Measurements from ENCODE around the gene ADAM11. TPM values are rescaled to one million over a fixed set of nuclear protein-coding genes. Genes with fewer than 3 reads are reported as not detected.

Gene ADAM11
- total RNA-seq, 1 experiment from 2014 or later = 0.45 TPM

DNA sequence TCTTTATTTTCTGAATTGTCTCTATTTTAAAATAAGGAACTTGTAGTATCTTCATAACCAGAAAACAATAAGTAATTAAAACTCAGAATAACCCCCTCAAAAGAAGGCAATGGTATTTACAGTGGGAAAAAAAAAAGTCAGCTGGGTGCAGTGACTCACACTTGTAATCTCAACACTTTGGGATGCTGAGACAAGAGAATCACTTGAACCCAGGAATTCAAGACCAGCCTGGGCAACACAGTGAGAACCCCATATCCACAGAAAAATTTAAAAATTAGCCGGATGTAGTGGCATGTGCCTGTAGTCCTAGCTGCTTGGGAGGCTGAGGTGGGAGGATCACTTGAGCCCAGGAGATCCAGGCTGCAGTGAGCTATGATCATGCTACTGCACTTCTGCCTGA is 33.5 kb downstream of the ADAM11 start:
- Histone ChIP-seq H3K4me3 (ENCODE audit: insufficient read depth, low read depth, low read length) (no peak overlapping the region), H3K36me3 (replicated peaks; ENCODE audit: control insufficient read depth, insufficient read depth, low read length) (peaks cover under 1% of the 10 kb centered on the region; the same call in 1 of the 2 replicates), H3K27me3 (ENCODE audit: control insufficient read depth, insufficient read depth, low read length) (no peaks in the 10 kb centered on the region)
- DNase-seq = no peak

DNA sequence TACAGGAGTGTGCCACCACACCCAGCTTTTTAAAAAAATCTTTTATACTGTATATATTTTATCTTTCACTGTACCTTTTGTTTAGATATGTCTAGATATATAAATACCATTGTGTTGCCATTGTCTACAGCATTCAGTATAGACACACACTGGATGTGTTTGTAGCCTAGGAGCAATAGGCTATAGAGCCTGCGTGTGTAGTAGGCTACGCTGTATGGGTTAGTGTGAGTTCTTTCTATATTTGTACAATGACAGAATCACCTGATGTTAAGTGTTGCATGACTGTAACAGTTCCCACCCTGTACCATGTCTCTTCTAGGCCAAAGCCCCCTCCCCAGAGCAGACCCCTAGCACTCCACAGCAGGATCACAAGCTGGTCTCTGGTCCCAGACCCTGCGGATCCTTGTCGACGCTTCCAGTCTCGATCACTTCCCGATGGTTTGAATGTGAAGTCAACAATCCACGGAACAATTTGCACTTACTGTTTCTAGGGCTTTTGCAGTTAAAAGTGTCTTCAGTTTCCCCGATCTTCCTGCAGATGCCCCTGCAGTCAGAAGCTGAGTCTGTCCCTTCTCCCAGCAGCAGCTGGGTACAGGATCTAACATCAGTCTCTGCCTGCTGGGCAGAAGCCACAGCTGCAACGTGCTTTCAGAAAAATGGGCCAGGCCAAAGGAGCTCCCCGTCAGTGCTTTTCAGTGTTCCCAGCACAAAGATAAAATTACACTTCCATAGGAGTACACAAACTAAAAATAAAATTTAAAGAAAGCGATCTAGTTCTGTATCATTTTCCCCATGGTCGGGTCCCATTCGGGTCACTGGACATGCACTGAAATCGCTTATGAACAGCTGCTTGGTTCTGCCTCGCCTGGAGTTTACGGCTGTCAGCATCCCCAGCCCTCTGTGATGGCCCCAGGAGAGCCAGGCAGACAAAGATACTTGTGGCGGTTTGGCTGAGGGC is 35.4 kb downstream of the ADAM11 start:
- no peaks in the 10 kb centered on the region for H3K27me3 ChIP-seq (ENCODE audit: control insufficient read depth, insufficient read depth, low read length)
- peaks cover 4% of the 10 kb centered on the region; the same call in 1 of the 2 replicates for H3K36me3 ChIP-seq (replicated peaks; ENCODE audit: control insufficient read depth, insufficient read depth, low read length)
- no peak overlapping the region for H3K4me3 ChIP-seq (ENCODE audit: insufficient read depth, low read depth, low read length)
- no peak for DNase-seq

- Histone ChIP-seq H3K4me3 (ENCODE audit: insufficient read depth, low read depth, low read length) (no peak overlapping the region), H3K36me3 (replicated peaks; ENCODE audit: control insufficient read depth, insufficient read depth, low read length) (peaks cover 5% of the 10 kb centered on the region; the same call in 1 of the 2 replicates), H3K27me3 (ENCODE audit: control insufficient read depth, insufficient read depth, low read length) (no peaks in the 10 kb centered on the region)
- DNase-seq = peak; percentile 29
Observed at GRCh38 chr17:44794851-44795413, 36.1 kb downstream of the ADAM11 start.

GRCh38 chr17:44795421-44795820 is 36.6 kb downstream of the ADAM11 start:
- Histone ChIP-seq H3K36me3 (replicated peaks; ENCODE audit: control insufficient read depth, insufficient read depth, low read length) (peaks cover 5% of the 10 kb centered on the region; the same call in 1 of the 2 replicates), H3K4me3 (ENCODE audit: insufficient read depth, low read depth, low read length) (no peak overlapping the region), H3K27me3 (ENCODE audit: control insufficient read depth, insufficient read depth, low read length) (no peaks in the 10 kb centered on the region)
- no peak for DNase-seq

- Histone ChIP-seq H3K36me3 (replicated peaks; ENCODE audit: control insufficient read depth, insufficient read depth, low read length) (peaks cover 5% of the 10 kb centered on the region; the same call in 1 of the 2 replicates), H3K4me3 (ENCODE audit: insufficient read depth, low read depth, low read length) (no peak overlapping the region), H3K27me3 (ENCODE audit: control insufficient read depth, insufficient read depth, low read length) (no peaks in the 10 kb centered on the region)
- no peak for DNase-seq
Observed at GRCh38 chr17:44795928-44796327, 37.1 kb downstream of the ADAM11 start.

DNA sequence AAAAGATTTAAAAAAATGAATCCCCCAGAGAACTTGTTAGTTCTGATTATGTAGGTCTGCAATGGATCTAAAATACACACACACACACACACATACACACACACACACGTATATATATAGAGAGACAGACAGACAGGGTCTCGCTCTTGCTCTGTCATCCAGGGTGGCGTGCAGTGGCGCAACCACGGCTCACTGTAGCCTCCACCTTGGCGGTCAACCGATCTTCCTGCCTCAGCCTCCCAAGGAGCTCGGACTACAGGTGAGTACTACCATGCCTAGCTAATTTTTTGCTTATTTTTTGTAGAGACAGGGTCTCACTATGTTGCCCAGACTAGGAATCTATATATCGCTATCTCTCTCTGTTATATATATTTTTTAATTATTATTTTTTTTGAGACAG is 37.9 kb downstream of the ADAM11 start:
- Histone ChIP-seq H3K36me3 (replicated peaks; ENCODE audit: control insufficient read depth, insufficient read depth, low read length) (peaks cover 8% of the 10 kb centered on the region), H3K4me3 (ENCODE audit: insufficient read depth, low read depth, low read length) (no peak overlapping the region), H3K27me3 (ENCODE audit: control insufficient read depth, insufficient read depth, low read length) (no peaks in the 10 kb centered on the region)
- DNase-seq = no peak

- Histone ChIP-seq H3K4me3 (ENCODE audit: insufficient read depth, low read depth, low read length) (no peak overlapping the region), H3K27me3 (ENCODE audit: control insufficient read depth, insufficient read depth, low read length) (no peaks in the 10 kb centered on the region), H3K36me3 (replicated peaks; ENCODE audit: control insufficient read depth, insufficient read depth, low read length) (peaks cover 11% of the 10 kb centered on the region)
- DNase-seq = no peak
Observed at GRCh38 chr17:44797802-44798201, 39.0 kb downstream of the ADAM11 start.

DNA sequence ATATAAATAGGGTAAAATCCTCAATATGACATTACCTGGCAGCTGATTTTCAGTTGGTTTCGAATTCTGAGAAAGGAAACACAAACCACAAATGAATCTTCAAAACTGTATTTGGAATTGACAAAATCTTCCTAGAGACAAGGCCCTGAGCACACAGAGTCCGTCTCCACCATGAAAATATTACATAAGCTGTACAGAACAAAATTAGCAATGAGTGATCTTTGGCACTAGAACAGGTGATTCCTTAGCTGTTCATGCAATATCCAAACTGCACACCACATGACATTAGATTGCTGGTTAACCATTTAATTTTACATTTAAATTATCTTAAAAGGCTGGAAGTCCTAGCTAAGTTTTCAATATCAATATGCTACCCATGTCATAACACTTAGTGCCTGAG is 39.6 kb downstream of the ADAM11 start:
- no peak for DNase-seq
- peaks cover 12% of the 10 kb centered on the region for H3K36me3 ChIP-seq (replicated peaks; ENCODE audit: control insufficient read depth, insufficient read depth, low read length)
- no peaks in the 10 kb centered on the region for H3K27me3 ChIP-seq (ENCODE audit: control insufficient read depth, insufficient read depth, low read length)
- H3K4me3 ChIP-seq (ENCODE audit: insufficient read depth, low read depth, low read length) = no peak overlapping the region

GRCh38 chr17:44801880-44802279 is 43.1 kb downstream of the ADAM11 start:
- DNase-seq = no peak
- Histone ChIP-seq H3K27me3 (ENCODE audit: control insufficient read depth, insufficient read depth, low read length) (no peaks in the 10 kb centered on the region), H3K36me3 (replicated peaks; ENCODE audit: control insufficient read depth, insufficient read depth, low read length) (peaks cover 28% of the 10 kb centered on the region), H3K4me3 (ENCODE audit: insufficient read depth, low read depth, low read length) (no peak overlapping the region)

DNA sequence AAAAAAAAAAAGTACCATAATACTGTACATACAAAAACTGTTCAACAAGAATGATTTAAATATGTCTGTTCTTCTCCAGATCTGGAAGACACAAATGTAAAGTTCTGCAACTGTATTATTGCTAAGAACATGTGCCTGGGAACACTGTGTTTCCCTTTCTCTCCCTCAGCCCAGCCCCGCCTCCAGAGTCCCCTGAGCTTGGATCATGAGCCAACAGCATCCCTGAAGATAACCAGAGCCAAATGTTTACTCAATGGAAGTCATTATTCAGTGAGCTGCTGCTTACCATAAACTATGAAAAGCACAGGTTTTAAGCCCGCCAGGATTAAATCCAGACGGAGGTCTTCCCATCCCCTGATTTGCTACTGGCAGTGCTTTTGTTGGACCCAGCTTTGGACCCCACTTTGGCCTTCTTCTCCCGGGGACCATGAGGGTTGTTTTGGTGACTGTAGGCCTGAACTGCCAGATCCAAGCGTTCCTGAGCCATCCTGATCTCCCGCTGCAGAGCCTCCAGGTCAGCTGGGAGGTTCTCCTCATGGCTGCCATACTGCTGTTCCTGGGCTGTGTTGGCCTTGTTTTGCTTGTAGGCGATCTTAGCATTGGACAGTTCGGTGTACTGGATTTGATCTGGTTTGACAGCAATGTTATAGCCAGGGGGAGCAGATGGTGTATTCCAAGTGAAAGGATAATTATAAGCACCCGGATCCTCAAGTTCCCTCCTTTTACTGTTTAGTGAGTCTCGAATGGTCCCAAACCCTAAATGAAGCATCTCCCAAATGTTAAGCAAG is 45.7 kb downstream of the ADAM11 start:
- no peak for DNase-seq
- Histone ChIP-seq H3K27me3 (ENCODE audit: control insufficient read depth, insufficient read depth, low read length) (no peaks in the 10 kb centered on the region), H3K4me3 (ENCODE audit: insufficient read depth, low read depth, low read length) (no peak overlapping the region), H3K36me3 (replicated peaks; ENCODE audit: control insufficient read depth, insufficient read depth, low read length) (peaks cover 25% of the 10 kb centered on the region)

DNA sequence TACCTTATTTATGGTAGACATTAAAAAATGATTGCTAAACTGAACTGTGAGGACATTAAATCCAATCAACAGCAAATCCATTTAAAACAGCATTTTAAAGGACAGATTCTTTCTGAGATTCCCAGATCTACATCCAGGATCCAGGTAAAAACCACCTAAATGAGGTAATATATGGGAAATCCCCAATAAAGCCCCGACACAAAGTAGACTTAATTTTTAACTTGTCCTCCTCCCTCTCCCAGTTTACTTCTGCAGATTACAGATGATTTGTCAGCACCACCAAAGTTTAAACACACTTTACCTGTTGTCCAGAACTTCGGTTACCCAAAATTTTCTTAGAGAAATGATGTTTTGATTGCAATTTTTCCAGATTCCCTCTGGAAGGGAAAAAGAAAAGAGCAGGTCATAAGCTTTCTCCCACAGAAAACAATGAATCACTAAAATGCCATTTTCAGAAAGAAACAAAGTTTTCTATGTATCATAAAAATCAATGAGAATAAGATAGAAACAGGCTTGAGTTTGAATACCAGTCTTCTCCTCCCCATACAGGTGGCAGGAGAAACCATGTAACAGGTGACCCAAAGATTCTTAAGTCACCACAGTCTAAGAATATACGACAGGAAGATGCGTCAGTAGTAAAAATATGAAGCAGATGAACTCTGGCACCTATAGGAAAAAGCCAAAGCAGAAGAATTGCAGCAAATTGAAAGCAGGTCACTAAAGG is 48.5 kb downstream of the ADAM11 start:
- Histone ChIP-seq H3K36me3 (replicated peaks; ENCODE audit: control insufficient read depth, insufficient read depth, low read length) (peaks cover 19% of the 10 kb centered on the region), H3K4me3 (ENCODE audit: insufficient read depth, low read depth, low read length) (no peak overlapping the region), H3K27me3 (ENCODE audit: control insufficient read depth, insufficient read depth, low read length) (no peaks in the 10 kb centered on the region)
- DNase-seq = no peak

DNA sequence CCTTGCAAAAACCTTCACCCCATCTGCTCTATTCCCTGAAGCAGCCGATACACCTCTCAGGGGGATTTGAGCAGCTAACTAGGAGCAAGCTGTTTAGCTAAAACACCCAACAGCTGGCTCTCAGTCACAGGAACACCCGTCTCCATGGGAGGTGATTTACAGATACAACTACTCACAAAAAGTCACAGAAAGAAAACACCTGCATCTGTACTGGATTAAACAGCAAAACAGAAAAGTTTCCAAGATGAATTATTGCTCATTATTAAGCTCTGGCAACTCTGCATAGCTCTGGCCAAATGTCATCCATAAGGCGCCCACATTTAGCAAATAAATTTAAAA is 49.0 kb downstream of the ADAM11 start:
- peak; percentile 22 for DNase-seq
- Histone ChIP-seq H3K27me3 (ENCODE audit: control insufficient read depth, insufficient read depth, low read length) (no peaks in the 10 kb centered on the region), H3K36me3 (replicated peaks; ENCODE audit: control insufficient read depth, insufficient read depth, low read length) (peaks cover 17% of the 10 kb centered on the region), H3K4me3 (ENCODE audit: insufficient read depth, low read depth, low read length) (no peak overlapping the region)

GRCh38 chr17:44808156-44808555 is 49.4 kb downstream of the ADAM11 start:
- Histone ChIP-seq H3K27me3 (ENCODE audit: control insufficient read depth, insufficient read depth, low read length) (no peaks in the 10 kb centered on the region), H3K36me3 (replicated peaks; ENCODE audit: control insufficient read depth, insufficient read depth, low read length) (peaks cover 16% of the 10 kb centered on the region), H3K4me3 (ENCODE audit: insufficient read depth, low read depth, low read length) (no peak overlapping the region)
- no peak for DNase-seq

Measured in H7 (cell line).